ENCODE measurements around the gene CTNS. TPM values are rescaled to one million over a fixed set of nuclear protein-coding genes. Genes with fewer than 3 reads are reported as not detected.

The CTNS gene
- polyA plus RNA-seq, 1 donor from 2014 or later, result 8.8 TPM

DNA sequence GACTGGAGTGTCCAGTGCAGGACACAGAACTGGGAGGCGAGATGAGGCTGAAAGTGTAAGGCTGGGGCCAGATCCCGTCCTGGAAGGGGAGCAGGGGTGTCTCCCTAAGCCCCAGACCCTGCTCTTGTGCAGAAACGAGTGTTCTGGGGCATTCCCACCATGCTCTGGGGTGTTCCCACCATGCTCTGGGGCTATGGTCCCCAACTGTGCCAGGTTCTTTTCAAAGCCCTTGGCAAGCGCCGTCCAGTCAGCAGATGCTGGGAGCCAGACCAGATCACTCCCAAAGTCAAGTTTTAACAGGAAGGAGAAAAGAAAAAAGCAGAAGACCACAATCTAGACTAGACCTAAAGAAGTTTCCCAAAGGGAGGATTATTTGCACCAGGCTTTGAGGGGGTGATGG, 29.3 kb downstream of the CTNS start:
- Histone ChIP-seq H3F3A (ENCODE audit: insufficient read depth, low read length, poor library complexity, severe bottlenecking) (no peaks in the 10 kb centered on the region), H3K9ac (ENCODE audit: low read length) (no peak overlapping the region), H2AFZ (ENCODE audit: low read depth, low read length) (no peak overlapping the region), H3K36me3 (ENCODE audit: insufficient read depth, low read length) (no peaks in the 10 kb centered on the region), H3K9me3 (ENCODE audit: low read length) (no peaks in the 10 kb centered on the region), H3K9me2 (ENCODE audit: insufficient read depth, low read length) (no peaks in the 10 kb centered on the region), H3K27me3 (ENCODE audit: insufficient read depth, low read depth, low read length) (no peaks in the 10 kb centered on the region), H3K27ac (ENCODE audit: low read length) (no peak overlapping the region), H3K4me2 (ENCODE audit: low read length) (no peak overlapping the region), H3K79me2 (replicated peaks; ENCODE audit: insufficient read depth, low read length) (peaks cover 30% of the 10 kb centered on the region), H3K4me3 (ENCODE audit: low read length) (no peak overlapping the region), H4K20me1 (ENCODE audit: insufficient read depth) (no peaks in the 10 kb centered on the region)
- no peak for TF ChIP-seq EP300 (conservative IDR thresholded peaks at IDR 0.05; ENCODE audit: poor library complexity, severe bottlenecking)
- TF ChIP-seq MXI1 (conservative IDR thresholded peaks at IDR 0.05; ENCODE audit: poor library complexity, severe bottlenecking), result no peak
- TF ChIP-seq RAD21 (conservative IDR thresholded peaks at IDR 0.05), result no peak
- no peak for TF ChIP-seq SMC3 (conservative IDR thresholded peaks at IDR 0.05; ENCODE audit: poor library complexity)
- no peak for TF ChIP-seq TAF1 (IDR thresholded peaks at IDR 0.05; ENCODE audit: low read depth)
- TF ChIP-seq, protein P1, sequence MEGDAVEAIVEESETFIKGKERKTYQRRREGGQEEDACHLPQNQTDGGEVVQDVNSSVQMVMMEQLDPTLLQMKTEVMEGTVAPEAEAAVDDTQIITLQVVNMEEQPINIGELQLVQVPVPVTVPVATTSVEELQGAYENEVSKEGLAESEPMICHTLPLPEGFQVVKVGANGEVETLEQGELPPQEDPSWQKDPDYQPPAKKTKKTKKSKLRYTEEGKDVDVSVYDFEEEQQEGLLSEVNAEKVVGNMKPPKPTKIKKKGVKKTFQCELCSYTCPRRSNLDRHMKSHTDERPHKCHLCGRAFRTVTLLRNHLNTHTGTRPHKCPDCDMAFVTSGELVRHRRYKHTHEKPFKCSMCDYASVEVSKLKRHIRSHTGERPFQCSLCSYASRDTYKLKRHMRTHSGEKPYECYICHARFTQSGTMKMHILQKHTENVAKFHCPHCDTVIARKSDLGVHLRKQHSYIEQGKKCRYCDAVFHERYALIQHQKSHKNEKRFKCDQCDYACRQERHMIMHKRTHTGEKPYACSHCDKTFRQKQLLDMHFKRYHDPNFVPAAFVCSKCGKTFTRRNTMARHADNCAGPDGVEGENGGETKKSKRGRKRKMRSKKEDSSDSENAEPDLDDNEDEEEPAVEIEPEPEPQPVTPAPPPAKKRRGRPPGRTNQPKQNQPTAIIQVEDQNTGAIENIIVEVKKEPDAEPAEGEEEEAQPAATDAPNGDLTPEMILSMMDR (IDR thresholded peaks at IDR 0.05; ENCODE audit: poor library complexity, severe bottlenecking), result no peak
- TF ChIP-seq EZH2 (IDR thresholded peaks at IDR 0.05; ENCODE audit: borderline replicate concordance, insufficient read depth, low read length, poor library complexity, severe bottlenecking), result no peak
- no peak for TF ChIP-seq POLR2AphosphoS5 (IDR thresholded peaks at IDR 0.05)
- TF ChIP-seq, protein P2, sequence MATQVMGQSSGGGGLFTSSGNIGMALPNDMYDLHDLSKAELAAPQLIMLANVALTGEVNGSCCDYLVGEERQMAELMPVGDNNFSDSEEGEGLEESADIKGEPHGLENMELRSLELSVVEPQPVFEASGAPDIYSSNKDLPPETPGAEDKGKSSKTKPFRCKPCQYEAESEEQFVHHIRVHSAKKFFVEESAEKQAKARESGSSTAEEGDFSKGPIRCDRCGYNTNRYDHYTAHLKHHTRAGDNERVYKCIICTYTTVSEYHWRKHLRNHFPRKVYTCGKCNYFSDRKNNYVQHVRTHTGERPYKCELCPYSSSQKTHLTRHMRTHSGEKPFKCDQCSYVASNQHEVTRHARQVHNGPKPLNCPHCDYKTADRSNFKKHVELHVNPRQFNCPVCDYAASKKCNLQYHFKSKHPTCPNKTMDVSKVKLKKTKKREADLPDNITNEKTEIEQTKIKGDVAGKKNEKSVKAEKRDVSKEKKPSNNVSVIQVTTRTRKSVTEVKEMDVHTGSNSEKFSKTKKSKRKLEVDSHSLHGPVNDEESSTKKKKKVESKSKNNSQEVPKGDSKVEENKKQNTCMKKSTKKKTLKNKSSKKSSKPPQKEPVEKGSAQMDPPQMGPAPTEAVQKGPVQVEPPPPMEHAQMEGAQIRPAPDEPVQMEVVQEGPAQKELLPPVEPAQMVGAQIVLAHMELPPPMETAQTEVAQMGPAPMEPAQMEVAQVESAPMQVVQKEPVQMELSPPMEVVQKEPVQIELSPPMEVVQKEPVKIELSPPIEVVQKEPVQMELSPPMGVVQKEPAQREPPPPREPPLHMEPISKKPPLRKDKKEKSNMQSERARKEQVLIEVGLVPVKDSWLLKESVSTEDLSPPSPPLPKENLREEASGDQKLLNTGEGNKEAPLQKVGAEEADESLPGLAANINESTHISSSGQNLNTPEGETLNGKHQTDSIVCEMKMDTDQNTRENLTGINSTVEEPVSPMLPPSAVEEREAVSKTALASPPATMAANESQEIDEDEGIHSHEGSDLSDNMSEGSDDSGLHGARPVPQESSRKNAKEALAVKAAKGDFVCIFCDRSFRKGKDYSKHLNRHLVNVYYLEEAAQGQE (IDR thresholded peaks at IDR 0.05; ENCODE audit: borderline replicate concordance), result no peak

DNA sequence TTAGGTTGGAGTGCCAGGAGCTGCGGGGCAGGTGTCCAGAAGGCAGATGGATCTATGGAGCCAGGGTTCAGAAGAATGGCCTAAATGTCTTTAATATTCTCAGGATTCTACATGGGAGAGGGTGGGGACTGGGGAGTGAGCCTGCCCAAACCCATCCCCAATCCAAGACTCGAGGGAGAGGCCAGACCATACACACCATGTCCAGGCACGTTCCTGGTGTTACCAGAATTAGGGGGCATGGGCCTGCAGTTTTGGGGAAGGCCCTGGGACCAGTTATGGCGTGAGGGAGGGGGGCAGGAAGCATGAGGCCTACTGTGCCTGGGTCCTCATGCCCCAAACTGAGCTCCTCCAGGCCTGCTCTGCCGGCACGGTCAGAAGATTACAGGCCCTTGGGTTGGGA, 30.0 kb downstream of the CTNS start:
- H3K9me2 ChIP-seq (ENCODE audit: insufficient read depth, low read length), result no peaks in the 10 kb centered on the region
- H3K27ac ChIP-seq (ENCODE audit: low read length), result no peak overlapping the region
- peaks cover 30% of the 10 kb centered on the region for H3K79me2 ChIP-seq (replicated peaks; ENCODE audit: insufficient read depth, low read length)
- H3K4me2 ChIP-seq (ENCODE audit: low read length), result no peak overlapping the region
- peak overlapping the region; percentile 100 for H3K4me3 ChIP-seq (ENCODE audit: low read length)
- H3K27me3 ChIP-seq (ENCODE audit: insufficient read depth, low read depth, low read length), result no peaks in the 10 kb centered on the region
- no peak overlapping the region for H2AFZ ChIP-seq (ENCODE audit: low read depth, low read length)
- TF ChIP-seq POLR2AphosphoS5 (IDR thresholded peaks at IDR 0.05), result no peak
- no peak for TF ChIP-seq EP300 (conservative IDR thresholded peaks at IDR 0.05; ENCODE audit: poor library complexity, severe bottlenecking)
- TF ChIP-seq, protein P1 (IDR thresholded peaks at IDR 0.05; ENCODE audit: poor library complexity, severe bottlenecking), result no peak
- TF ChIP-seq SMC3 (conservative IDR thresholded peaks at IDR 0.05; ENCODE audit: poor library complexity), result no peak
- no peak for TF ChIP-seq RAD21 (conservative IDR thresholded peaks at IDR 0.05)
- no peak for TF ChIP-seq MXI1 (conservative IDR thresholded peaks at IDR 0.05; ENCODE audit: poor library complexity, severe bottlenecking)
- no peaks in the 10 kb centered on the region for H3F3A ChIP-seq (ENCODE audit: insufficient read depth, low read length, poor library complexity, severe bottlenecking)
- no peaks in the 10 kb centered on the region for H3K36me3 ChIP-seq (ENCODE audit: insufficient read depth, low read length)
- no peaks in the 10 kb centered on the region for H3K9me3 ChIP-seq (ENCODE audit: low read length)
- H4K20me1 ChIP-seq (ENCODE audit: insufficient read depth), result no peaks in the 10 kb centered on the region
- H3K9ac ChIP-seq (ENCODE audit: low read length), result no peak overlapping the region
